RPMI7951 (cell line): ENCODE data around the gene AP3B1. TPM values are rescaled to one million over a fixed set of nuclear protein-coding genes. Genes with fewer than 3 reads are reported as not detected.
"Not testable (repeated sequence)": the region's sequence is repeated elsewhere in the genome, so short reads cannot be mapped to it uniquely, and the experiment has no call there.

Experiments
- DNase-seq: peaks from one replicate; pipeline ENCODE4 v3.0.0-alpha.2; 2012; ENCODE audit warnings: low read depth
- total RNA-seq: library from RNA; depleted of rRNA; stranded (reverse); fragments of >200 nt; shearing (Covaris generic); gene quantifications from 2 replicates; pipeline ENCODE4 v1.2.3, GENCODE V29; 2014

The AP3B1 gene
- total RNA-seq, 1 experiment from 2014 or later, result 74.5 TPM

DNA sequence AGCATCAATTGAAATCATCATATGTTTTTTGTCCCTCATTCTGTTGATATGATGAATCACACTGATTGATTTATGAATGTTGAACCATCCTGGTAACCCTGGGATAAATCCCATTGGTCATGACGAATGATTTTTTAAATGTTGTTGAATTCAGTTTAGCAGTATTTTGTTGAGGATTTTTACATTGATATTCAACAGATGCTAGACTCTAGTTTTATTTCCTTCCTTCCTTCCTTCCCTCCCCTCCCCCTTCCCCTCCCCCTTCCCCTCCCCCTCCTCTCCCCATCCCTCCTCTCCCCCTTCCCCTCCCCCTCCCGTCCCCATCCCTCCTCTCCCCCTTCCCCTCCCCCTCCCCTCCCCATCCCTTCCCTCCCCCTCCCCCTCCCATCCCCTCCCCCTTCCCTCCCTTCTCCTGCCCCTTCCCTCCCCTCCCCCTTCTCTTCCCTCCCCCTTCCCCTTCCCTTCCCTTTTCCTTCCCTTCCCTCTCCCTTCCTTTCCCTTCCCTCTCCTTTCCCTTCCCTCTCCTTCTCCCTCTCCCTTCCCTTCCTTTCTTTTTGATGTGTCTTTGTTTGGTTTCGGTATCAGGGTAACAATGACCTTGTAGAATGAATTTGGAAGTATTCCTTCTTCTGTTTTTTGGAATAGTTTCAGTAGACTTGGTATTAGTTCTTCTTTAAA is 142.8 kb downstream of the AP3B1 start:
- no peak for DNase-seq

GRCh38 chr5:78137290-78137689 is 157.2 kb downstream of the AP3B1 start:
- DNase-seq, result no peak

GRCh38 chr5:78133423-78133822 is 161.1 kb downstream of the AP3B1 start:
- no peak for DNase-seq

DNA sequence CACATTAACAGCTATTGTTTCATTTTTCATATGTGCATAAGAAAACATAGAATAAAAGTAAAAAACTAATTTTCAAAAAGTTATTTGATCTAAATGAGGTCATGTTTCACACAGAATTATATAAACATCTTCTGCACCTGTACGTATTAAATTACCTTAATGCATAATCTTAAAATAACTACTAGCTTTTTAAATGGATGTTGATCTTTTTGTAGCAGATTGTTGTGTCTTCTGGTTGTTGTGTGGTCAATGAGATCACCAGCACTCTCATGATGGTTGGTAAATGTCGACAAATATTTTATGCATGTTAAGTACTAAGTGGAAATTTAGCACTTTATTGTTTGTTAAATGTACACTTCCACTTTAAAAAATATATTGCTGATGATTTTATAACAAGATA is 162.0 kb downstream of the AP3B1 start:
- DNase-seq, result no peak

GRCh38 chr5:78129597-78129996 is 164.9 kb downstream of the AP3B1 start:
- no peak for DNase-seq

DNA sequence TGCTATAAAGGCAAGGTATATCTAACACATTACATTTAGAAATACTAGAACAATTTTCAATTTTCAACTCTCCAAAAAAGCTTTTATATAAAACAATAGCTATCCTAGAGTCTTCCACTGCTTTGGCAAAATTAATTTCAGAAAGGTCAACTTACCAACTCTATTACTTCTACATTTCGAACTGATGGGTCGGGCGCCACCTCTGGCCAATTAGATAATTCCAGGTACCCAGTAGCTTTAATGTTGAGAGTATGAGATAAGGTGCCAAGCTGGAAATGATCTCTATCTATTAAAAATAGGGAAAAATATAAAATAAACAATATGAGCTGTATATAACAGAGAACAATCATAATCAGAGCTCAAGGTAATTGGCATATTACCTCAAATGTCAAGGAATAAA is 166.6 kb downstream of the AP3B1 start:
- DNase-seq, result no peak

GRCh38 chr5:78126536-78126935 is 168.0 kb downstream of the AP3B1 start:
- no peak for DNase-seq

GRCh38 chr5:78116167-78116566 is 178.3 kb downstream of the AP3B1 start:
- DNase-seq, result no peak

DNA sequence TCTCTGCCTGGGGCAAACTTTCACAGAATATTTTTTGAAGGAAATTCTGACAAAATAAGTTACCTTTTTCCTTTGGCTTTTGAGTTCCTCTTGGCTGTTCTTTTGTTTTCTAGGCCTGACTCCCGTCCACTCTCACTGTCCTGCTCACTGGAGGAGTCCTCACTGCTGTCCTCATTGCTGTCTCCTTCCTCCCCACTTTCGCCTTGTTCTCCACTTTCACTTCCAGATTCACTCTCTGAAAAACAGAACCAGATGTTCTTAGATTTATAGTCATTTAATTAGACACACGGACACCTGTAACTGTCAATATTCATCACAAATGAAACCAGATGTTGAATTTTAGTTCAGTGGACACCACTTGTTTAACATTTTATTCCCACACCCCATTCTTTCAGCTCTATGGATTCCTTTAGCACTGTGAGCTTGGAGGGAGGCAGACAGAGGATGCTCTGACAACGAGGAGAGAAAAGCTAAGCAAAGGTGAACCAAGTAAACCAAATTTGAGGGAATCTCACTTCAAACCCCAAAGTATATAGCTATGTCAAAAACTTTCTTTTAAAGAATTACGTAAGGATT is 180.7 kb downstream of the AP3B1 start:
- DNase-seq, result no peak

- DNase-seq, result no peak
These were observed 181.6 kb downstream of the AP3B1 start for GRCh38 chr5:78112931-78113330.

- DNase-seq, result no peak
These were observed 184.6 kb downstream of the AP3B1 start for GRCh38 chr5:78109891-78110324.

DNA sequence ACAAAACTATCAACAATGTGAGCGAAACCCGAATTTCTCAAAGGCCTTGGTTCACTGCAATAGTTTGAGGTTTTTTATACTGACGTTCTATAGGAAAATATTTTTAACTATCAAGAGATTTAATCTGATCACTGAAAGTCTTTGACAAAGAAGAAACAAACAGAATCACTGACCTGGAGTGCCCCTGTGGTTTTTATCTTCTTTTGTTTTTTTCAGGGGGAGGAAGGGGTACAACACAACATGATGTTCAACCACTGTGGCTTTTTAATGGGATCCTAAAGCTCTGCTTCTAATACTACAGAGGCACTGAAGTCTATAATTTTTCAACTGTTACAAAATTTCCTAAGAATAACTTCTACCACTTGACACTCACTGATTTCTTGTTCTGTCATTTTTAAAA is 185.9 kb downstream of the AP3B1 start:
- DNase-seq, result no peak

GRCh38 chr5:78103232-78103918 is 191.1 kb downstream of the AP3B1 start:
- DNase-seq, result no peak

- DNase-seq, result no peak
These were observed 192.0 kb downstream of the AP3B1 start for GRCh38 chr5:78102500-78102899.

DNA sequence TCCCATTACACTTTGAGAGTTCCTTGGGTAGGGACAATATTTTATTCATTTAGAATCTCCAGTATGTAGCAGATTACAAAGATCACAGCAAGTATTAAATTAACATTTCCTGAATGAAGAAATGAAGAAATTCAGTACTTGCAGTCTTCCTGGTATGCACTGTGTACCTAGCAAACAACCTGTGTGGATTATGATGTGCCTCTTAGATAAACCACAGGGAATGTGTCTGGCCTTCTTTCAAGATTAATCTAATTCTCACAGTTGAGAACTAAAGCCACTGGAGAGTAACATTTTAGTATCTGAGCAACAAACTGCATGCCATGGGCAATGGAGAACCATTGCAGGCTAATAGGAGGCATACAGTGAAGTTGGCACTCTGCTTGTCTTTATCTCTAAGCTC is 199.4 kb downstream of the AP3B1 start:
- DNase-seq, result no peak

DNA sequence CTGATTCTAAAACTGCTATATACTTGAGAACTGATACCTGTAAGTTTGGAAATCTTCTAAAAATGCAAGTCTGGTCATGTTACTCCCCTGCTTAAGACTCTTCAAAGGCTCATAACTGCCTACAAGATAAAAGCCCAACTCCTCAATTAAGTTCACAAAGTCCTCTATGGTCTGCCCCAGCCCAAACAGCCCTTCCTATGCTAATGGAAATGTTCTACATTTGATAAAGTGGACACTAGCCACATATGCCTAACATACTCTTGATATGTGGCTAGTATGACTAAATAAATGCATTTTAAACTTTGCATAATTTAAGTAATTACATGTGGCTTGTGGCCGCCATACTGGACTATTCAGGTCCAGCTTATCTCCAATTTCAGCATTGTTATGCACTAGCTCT is 204.5 kb downstream of the AP3B1 start:
- no peak for DNase-seq

- no peak for DNase-seq
These were observed 215.6 kb downstream of the AP3B1 start for GRCh38 chr5:78078858-78079257.

DNA sequence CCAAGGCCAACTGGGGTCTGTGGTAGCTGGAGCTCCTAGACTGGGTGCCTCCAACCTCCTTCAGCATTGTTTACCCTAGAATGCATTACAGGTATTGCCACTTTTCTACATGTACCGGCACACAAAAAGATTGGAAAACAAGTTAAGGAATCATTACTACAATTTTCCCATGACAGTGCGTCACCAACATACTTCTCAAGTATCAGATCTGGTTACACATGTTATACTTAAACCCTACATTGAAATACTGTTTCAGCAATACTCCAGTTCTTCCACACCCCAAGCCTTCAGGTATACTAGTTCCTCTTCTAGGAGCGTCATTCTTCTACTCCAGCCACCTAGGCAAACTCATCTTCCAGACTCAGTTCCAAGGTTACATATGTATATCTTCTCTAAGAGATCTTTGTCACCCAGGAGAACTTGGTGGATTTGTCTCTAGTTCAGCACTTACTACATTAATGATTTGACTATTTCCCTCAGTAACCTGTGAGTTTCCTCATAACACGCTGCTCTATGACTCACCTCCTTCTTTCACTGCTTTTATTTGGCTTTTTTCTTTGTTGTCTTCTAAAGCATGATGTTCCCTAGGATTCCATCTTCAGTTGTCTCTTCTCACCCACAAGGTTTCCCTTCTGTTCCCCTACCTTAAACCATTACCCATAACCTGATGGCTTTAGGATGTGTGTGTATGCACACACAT is 217.0 kb downstream of the AP3B1 start:
- DNase-seq, result no peak

DNA sequence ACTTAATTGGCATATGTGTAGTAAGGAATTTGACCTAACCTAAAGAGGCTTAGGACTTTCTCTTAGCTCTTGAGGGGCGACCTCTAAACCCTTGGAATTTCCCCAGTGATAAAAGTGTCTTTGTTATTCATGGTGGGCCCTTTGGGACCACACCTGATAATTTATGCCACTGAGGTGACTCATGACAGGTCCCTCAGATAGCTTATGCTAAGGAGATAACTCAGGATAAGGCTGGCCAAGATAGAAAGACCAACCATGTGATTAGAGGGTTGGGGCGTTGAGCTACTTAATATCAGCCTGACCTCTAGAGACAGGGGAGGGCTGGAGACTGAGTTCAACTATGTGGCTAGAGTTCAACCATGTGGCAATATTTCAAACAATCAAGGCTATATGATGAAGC is 218.1 kb downstream of the AP3B1 start:
- no peak for DNase-seq

GRCh38 chr5:78075301-78075700 is 219.2 kb downstream of the AP3B1 start:
- DNase-seq, result no peak

DNA sequence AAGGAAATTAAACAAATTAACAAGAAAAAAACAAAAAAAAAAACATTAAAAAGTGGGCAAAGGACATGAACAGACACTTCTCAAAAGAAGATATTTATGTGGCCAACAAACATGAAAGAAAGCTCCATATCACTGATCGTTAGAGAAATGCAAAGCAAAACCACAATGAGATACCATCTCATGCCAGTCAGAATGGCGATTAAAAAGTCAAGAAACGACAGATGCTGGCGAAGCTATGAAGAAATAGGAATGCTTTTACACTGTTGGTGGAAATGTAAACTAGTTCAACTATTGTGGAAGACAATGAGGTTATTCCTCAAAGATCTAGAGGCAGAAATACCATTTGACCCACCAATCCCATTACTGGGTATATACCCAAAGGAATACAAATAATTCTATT is 223.8 kb downstream of the AP3B1 start:
- DNase-seq, result not testable (repeated sequence)

GRCh38 chr5:78067581-78067980 is 226.9 kb downstream of the AP3B1 start:
- DNase-seq, result not testable (repeated sequence)

GRCh38 chr5:78066722-78067121 is 227.8 kb downstream of the AP3B1 start:
- DNase-seq, result not testable (repeated sequence)
